SK-N-SH treated with all-trans-retinoic acid at 6 μM for 48 hours (cell line): Measurements from ENCODE around the gene NHLRC2.

Source experiments
- ARNTL ChIP-seq: fragments of 450-650 bp; formaldehyde crosslinking; IDR thresholded peaks from 2 replicates; pipeline ENCODE4 v1.5.0; 2020; ENCODE audit warnings: low read depth, mild to moderate bottlenecking, moderate library complexity, borderline replicate concordance
- GLIS3 ChIP-seq: fragments of 250-450 bp; sonication (Bioruptor Pico); IDR thresholded peaks from 2 replicates; pipeline ENCODE4 v1.5.0; 2020; ENCODE audit warnings: mild to moderate bottlenecking, moderate library complexity
- PATZ1 ChIP-seq: fragments of 250-450 bp; sonication (Bioruptor Pico); IDR thresholded peaks from 2 replicates; pipeline ENCODE4 v1.8.0; 2020; ENCODE audit warnings: mild to moderate bottlenecking, moderate library complexity, borderline replicate concordance
- ZC3H10 ChIP-seq: fragments of 250-450 bp; sonication (Bioruptor Pico); IDR thresholded peaks from 2 replicates; pipeline ENCODE4 v1.5.1; 2021; ENCODE audit warnings: mild to moderate bottlenecking, moderate library complexity
- ZFP3 ChIP-seq: fragments of 250-450 bp; sonication (Bioruptor Pico); IDR thresholded peaks from 2 replicates; pipeline ENCODE4 v1.5.0; 2020; ENCODE audit warnings: mild to moderate bottlenecking, moderate library complexity
- ZNF565 ChIP-seq: fragments of 450-650 bp; formaldehyde crosslinking; conservative IDR thresholded peaks from 2 replicates; pipeline ENCODE4 v1.5.0; 2020; ENCODE audit warnings: low read depth, mild to moderate bottlenecking, moderate library complexity
- TF ChIP-seq, protein P1 (sequence below): fragments of 250-450 bp; sonication (Bioruptor Pico); IDR thresholded peaks from 2 replicates; pipeline ENCODE4 v1.5.0; 2020; ENCODE audit warnings: mild to moderate bottlenecking, moderate library complexity

- no peak for TF ChIP-seq GLIS3 (CRISPR knock-in tag)
- TF ChIP-seq, protein P1, sequence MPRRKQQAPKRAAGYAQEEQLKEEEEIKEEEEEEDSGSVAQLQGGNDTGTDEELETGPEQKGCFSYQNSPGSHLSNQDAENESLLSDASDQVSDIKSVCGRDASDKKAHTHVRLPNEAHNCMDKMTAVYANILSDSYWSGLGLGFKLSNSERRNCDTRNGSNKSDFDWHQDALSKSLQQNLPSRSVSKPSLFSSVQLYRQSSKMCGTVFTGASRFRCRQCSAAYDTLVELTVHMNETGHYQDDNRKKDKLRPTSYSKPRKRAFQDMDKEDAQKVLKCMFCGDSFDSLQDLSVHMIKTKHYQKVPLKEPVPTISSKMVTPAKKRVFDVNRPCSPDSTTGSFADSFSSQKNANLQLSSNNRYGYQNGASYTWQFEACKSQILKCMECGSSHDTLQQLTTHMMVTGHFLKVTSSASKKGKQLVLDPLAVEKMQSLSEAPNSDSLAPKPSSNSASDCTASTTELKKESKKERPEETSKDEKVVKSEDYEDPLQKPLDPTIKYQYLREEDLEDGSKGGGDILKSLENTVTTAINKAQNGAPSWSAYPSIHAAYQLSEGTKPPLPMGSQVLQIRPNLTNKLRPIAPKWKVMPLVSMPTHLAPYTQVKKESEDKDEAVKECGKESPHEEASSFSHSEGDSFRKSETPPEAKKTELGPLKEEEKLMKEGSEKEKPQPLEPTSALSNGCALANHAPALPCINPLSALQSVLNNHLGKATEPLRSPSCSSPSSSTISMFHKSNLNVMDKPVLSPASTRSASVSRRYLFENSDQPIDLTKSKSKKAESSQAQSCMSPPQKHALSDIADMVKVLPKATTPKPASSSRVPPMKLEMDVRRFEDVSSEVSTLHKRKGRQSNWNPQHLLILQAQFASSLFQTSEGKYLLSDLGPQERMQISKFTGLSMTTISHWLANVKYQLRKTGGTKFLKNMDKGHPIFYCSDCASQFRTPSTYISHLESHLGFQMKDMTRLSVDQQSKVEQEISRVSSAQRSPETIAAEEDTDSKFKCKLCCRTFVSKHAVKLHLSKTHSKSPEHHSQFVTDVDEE (CRISPR knock-in tag) = no peak
- TF ChIP-seq ARNTL = no peak
- TF ChIP-seq ZC3H10 (CRISPR knock-in tag) = no peak
- no peak for TF ChIP-seq PATZ1 (CRISPR knock-in tag)
- no peak for TF ChIP-seq ZNF565 (CRISPR knock-in tag)
- TF ChIP-seq ZFP3 (CRISPR knock-in tag) = no peak
Measured at GRCh38 chr10:113937756-113938155, 83.3 kb downstream of the NHLRC2 start.
